Activated CD4-positive, alpha-beta T cell treated with anti-CD3 and anti-CD28 coated beads, Interleukin-2, amount 50 U/mL, for 24 hours (primary cell): Measurements from ENCODE around the gene ZSCAN20.

Source experiments
- DNase-seq, 2 donors: peaks; one replicate each; pipeline ENCODE4 v3.0.0-alpha.2; 2020; ENCODE audit warnings: low read depth in 1 of 2, low spot score in 1 of 2

Gene ZSCAN20

DNA sequence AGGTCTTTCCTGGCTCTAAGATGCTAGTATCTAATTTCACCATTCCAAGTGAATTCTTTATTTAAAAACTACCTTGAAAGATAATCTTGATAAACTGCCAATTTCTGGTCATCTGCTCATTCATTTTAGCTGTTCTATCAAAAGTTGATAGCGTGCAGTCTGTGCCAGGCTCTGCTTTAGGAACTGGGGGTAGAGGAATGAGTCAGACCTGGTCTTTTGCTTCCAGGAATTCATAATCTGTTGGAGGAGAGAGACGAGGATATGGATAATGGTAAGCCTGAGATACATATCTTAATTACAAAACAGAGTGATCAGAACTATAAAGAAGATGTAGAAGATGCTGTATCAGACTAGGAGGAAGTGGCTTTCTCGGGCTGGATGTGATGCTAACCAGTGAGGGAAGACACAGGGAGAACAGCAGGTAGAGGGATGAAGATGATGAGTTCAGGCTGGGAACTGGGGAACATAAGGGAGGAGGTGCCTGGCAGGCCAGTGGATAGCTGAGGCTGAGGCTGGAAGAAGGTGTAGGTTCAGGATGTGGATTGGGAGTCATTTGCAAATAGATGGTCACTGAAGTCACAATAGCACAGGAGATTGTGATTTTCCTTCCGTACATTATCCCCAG is 29.3 kb upstream of the ZSCAN20 start:
- no peak for DNase-seq

DNA sequence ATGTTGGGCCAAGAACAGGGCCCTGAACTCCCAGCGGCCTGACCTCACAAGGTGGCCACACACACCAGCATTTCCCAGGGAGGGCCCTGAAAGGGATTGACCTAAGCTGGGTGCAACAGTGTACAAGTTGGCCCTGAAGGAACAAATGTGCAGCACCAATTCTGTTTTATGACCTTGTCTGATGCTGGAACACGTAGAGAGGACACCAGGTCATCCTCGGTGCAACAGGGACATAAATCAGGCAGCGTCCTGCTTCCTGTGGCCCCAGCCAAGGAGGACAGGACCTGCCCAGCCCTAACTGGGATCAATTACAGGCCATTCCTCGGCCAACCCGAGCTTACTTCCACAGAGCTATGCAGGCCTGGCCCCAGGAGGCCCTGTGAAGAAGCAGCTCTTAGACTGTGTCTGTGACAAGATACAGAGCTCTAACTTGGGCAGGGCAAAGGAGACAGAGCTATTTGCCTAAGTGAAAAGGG is 28.7 kb upstream of the ZSCAN20 start:
- no peak for DNase-seq

DNA sequence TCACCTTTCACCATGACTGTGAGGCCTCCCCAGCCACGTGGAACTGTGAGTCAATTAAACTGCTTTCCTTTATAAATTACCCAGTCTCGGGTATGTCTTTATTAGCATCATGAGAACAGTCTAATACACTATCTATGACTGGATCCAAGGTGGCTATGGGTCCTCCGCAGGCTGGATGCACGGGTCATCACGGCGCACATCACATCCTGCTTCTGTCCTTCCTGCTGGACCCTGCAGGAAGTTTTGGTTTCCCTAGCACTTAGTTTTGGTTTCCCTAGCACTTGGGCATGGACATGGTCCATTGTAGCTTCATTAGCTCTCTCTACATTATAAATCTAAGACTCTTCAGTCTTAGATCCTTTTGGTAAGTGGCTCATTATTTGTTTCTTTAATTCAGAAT is 27.3 kb upstream of the ZSCAN20 start:
- DNase-seq: no peak

DNA sequence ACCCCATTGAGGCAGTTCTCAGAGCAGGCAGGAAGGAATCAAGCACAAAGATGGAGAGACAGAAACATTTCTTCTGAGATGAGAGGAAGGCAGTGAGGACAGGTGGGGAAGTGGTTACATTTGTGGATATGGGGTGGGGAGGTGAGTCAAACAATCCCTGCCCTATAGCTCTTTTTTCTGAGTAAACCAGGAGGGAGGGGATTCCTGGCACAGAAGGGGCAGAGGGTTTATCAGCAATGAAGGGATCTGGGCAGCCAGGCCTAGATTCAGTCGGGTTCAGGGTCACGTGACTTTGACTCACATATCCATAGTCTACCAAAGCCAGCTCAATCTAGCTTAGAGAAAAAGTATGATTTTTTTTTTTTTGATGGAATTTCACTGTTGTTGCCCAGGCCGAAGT is 25.9 kb upstream of the ZSCAN20 start:
- DNase-seq: no peak

DNA sequence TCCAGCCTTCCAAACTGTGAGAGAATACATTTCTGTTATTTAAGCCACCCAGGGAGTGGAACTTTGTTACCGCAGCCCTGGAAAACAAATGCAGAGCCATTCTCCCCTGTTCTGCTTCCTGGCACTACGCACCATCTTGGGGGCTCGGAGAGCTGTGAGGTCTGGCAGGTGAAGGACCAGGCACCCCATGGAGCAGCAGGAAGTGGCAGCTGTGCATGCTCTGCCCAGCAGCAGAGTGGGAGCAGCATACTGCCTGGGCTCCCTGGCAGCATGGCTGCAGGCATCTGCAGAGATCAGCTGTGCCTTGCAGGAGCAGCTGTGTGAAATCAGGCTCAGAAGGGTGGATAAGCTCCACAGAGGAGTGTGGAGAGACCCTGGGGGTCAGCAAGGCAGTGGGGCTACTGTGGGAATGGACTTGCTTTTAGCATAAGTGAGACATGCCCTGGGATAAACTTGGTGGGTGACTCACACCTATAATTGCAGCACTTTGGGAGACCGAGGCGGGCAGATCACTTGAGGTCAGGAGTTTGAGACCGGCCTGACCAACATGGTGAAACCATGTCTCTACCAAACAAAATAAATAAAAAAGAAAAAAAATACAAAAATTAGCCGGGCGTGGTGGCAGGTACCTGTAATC is 17.7 kb upstream of the ZSCAN20 start:
- DNase-seq: no peak

DNA sequence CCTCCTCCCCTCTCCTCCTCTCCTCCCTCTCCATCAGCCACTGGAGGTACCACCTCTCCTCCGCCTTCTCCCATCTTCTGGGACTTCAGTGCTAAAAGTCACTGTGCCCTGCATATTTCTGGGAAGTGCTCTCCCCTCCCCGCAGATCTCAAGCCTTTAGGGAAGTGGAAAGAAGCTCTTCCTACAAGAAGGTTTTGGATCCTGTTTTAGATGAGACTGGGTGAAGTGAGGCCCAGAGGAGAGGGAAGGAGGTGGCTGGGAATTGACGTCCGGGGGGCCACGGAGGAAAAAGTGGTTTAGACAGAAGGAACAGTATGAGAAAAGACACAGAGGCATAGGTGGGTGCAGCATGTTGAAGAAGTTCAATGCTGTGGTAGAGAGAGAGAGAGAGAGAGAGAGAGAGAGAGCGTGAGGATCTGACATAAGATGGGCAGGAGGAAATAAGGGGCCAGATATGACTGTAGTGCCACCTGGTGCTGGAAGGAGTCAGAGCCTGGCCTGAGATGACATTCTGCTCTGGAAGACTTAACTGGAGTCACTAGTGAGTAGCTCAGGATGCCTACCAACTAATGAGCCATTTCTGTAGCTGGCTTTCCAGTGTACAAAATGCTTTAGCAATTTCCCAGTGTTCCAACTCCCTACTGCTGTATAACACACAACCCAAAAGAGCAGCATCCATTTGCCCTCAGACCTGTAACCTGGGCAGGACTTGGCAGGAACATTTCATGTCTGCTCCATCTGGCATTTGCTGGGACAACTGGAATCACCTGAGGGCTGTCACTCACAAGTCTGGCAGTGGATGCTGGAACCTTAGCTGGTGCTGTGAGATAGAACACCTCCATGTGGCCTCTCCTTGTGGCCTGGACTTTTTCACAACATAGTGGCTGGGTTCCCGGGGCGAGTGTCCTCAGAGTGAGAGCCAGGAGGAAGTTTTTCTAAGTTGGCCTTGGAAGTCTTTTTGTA is 16.6 kb upstream of the ZSCAN20 start:
- DNase-seq: no peak

DNA sequence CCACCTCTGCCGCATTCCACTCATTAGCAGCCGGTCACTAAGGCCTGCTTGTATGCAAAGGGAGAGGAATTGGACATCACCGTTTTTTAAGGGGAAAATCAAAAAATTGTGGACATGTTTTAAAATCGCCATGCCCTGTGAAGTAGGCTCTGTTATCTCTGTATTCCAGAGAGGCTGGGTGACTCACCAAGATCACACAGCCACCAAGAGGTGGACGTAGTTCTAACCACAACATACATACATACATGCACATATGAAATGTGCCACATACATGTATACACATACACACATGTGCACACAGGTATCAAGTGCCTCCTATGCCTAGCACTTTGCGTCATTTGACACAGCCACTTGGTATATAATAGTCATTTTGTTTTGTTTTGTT is 16.0 kb upstream of the ZSCAN20 start:
- no peak for DNase-seq

DNA sequence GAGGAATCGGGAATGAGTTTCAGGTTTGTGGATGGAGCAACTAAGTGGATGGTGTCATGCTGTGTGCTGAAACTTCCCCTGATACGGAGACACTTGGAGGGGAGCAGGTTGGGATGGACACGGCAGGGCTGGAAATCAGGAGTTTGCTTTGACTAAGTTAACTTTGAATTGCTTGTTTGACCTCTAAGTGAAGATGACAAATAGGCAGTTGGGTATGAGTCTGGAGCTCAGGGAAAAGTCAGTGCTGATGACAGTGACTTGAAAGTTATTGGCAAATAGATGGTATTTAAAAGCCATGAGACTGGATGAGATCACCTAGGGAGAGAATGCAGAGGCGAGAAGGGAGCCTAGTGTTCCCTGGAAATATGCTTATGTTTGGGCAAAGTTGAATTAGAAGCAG is 12.8 kb upstream of the ZSCAN20 start:
- no peak for DNase-seq

DNA sequence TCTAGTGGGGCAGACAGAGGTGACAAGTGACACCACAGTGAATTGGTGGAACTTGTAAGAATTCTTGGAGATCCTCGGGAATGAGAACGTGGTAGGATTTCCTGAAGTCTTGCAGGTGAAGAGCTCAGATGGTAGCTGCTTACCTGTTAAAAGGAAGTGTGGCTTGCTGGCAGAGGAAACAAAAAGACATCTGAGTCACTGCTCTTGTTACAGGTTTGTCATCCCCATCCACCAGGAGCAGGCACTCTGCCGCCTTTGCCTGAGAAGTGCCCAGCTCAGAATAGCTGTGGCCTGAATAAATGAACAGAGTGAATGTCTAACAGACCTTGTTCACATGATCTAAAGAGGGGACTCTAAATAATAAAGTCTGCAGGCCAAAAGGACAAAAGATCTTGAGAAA is 12.3 kb upstream of the ZSCAN20 start:
- no peak for DNase-seq

DNA sequence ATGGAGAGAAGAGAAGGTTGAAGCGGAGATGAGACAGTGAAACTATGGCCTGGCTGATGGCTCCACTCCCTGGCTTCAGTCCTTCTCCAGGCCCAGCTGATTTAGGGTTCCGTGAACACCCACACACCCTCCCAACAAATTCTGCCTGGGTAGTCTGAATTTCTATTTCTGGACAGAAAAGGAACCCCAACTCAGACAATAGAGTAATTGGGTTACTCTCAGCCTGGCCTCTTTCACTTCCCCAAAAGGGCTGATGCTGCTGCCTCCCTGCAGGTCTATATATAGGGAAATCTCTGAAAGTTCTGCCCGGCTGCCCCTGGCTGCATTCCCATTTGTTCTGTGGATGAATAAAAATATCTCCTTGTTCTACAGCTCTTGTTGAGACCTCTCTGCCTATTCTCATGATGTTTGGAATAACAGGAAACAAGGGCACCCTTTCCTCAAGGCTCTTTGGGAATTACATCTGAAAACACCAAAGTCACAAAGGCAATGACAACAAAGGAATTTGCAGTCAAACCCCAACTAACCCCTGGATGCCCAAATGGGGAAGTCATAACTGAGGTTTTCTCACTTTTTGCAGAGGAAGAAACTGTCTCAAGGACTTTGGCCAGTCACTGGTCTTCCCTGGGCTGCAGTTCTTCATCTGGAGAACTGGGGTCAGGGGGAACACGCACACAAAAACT is 11.4 kb upstream of the ZSCAN20 start:
- DNase-seq: no peak

DNA sequence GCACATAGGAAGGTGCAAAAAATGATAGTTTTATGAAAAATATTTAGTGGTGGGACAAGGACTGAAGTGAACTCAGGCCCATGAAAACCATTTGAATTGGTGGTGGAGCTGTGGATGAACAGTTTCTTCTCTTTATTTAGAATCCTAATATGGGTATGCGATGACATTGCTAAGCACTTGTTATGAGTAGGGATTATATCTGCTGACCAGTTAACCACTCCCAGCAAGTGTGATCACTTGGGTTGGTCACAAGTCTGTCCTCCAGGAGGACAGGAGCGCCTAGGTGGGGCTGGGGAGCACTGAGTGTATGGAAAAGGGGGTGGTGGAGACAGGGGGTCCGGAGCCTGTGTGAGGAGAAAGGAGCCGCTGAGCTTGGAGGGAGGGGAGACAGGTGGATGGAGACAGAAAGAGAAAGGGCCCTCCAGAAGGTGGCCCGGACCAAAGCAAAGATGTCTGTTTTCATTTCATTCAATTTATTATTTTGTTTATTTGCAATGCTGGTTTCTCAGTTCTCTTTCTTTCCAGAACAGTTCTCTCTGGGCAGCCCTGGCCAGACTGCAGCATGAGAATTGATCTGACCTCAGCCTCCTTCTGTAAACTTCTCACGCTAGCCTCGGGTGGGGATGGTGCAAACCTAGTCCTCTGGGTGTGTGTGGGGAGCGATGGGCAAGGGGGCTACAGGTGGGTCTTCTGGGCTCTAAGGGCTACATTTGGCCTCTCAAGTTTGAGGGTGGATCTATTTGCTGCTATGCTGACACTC is 9.9 kb upstream of the ZSCAN20 start:
- no peak for DNase-seq

DNA sequence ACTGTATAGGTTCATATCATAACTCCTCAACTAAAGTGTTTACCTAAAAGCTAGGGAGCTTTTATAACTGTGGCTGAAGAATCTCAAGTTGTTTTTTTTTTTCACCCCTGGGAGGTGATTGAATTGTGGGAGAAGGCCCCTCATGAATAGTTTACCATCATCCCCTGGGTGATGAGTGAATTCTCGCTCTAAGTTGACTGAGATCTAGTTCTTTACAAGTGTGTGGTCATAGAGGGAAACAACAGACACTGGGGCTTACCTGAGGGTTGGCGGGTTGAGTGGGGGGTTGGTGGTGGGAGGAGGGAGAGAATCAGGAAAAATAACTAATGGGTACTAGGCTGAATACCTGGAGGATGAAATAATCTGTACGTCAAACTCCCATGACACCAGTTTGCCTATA is 7.9 kb upstream of the ZSCAN20 start:
- no peak for DNase-seq

DNA sequence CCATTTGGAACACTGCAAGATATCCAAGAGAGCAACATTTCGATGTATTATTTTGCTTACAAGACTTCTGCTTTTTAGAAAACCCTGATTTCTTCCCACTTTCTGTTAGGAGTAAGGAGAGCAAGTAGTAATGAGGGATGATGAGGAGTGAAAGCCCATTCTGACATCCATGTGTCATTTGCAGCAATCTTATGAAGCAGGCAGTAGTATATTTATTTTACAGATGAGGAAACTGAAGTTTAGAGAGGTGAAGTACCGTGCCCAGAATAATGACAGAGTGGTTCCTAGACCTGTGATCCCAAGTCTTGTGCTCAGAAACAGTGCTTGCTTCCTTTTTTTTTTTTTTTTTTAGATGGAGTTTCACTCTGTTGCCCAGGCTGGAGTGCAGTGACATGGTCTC is 7.1 kb upstream of the ZSCAN20 start:
- no peak for DNase-seq

DNA sequence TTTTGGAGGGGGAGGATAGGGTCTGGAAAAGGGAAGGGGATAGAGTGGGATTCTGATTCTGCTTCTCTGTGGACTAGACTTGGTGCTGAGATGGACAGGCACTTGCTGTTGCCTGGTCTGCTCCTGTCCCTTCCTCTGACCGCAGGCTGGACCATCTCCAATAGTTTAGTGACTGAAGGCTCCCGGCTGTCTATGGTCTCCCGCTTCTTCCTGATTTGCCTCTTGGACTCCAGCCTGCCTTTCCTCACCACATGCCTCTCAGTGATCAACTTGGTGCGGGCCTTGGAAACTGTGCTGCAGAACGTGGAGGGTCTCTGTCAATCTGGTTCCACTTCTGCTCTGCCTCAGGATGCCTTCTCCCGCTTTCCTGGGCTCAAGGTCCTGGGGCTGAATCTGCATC is 6.3 kb upstream of the ZSCAN20 start:
- no peak for DNase-seq

DNA sequence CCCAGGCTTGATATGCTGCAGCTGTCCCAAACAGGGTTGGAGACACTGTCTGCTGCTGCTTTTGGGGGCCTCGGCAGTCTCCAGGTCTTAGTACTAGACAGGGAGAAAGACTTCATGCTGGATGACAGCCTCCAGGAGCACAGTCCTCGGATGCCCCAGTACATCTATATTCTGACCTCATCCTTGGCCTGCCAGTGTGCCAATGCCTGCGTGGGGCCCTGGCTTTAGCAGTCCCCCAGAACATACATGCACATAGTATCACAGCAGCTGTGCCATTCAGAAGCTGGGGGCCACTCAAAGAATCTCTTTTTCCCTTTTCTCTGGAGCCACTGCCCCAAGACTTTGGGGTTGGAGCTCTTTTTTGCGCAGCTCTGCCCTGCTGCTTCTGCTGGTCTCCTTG is 4.4 kb upstream of the ZSCAN20 start:
- DNase-seq: no peak

DNA sequence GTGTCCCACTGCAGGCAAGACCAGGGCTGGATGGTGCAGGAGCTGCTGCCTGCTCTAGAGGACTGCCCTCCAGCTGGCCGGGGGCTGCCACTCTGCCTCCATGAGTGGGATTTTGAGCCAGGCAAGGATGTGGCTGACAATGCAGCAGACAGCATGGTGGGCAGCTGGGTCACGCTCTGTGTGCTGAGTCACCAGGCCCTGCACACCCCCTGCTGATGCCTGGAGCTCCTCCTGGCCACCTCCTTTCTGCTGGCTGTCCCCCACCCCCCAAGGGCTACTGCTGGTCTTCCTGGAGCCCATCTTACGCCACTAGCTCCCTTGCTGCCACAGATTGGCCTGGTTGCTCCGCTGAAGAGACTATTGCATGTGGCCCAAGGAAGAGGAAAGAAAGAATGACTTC is 3.9 kb upstream of the ZSCAN20 start:
- DNase-seq: no peak

DNA sequence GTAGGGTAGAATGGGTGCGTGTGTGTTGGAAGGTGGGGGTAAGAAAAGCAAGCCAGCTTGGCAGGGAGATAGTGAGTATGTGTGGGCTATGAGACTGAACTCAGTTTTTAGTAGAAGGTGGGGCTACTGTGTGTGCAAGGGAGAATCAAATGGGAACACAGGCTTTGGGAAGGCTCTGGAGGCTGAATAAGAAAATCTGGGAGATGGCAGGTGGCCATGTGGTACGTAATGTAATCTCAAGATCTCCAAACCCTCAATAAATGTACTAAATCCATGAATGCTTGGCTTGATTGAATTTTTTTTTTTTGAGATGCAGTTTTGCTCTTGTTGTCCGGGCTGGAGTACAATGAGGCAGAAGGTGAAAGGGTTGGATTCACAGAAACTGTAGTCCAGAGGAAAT is 3.5 kb upstream of the ZSCAN20 start:
- DNase-seq: no peak

DNA sequence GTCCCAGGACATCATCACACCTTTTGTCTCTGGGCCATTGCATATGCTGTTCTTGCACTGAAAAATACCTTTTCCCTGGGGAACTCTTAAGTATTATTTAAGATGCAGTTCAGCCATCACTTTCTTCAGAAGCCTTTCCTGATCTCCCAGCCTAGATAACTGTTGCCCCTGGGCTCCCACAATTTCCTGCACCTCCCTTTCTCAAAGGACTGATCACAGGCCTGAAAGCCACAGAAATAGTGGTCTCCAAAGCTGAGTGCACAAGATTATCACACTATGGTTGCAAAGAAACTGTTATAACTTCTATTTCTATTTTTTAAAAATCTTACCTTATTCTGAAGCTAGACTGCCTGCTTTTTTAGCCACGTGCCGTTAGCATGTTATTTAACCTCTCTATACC is 2.8 kb upstream of the ZSCAN20 start:
- DNase-seq: no peak

DNA sequence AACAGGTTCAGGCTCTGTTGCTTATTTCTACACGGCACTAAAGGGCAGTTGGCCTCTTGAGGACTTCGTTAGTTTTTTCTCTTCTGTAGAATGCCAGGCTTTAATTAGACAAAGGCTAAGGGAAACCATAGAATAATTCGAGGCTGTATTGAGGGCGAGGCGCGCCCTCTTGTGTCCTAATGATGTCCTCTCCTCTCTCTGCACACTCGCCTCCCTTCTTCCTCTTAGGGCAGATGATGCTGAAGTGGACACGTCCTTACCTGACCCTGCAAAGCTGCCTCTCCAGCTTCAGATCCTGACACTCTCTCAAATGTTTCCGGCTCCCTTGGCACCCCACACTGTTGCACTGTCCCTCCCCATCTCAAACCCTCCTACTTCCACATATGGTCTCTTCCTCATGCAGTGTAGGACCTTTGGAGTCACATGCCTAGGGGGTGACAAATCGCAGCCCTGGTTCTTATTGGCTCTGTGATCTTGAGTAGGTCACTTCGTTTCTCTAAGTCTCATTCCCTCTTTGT is 1.9 kb upstream of the ZSCAN20 start:
- peak; percentile 17 to 21 for DNase-seq

DNA sequence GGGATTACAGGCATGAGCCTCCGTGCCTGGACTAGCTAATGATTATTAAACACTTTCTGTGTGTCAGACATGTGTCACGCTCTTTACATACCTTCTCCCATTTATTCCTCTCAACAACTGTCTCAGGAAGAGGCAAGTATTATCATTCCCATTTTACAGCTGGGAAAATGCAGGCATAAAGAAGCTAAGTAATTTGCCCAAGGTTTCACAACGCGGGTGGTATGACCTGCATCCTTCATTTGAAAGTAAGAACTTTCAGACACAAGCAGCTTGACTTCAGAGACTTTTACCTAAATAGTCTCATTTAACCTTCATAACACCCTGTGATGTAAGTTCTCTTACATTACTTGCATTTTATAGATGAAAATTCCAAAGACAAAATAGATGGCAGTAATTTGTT is 1.0 kb upstream of the ZSCAN20 start:
- DNase-seq: no peak

DNA sequence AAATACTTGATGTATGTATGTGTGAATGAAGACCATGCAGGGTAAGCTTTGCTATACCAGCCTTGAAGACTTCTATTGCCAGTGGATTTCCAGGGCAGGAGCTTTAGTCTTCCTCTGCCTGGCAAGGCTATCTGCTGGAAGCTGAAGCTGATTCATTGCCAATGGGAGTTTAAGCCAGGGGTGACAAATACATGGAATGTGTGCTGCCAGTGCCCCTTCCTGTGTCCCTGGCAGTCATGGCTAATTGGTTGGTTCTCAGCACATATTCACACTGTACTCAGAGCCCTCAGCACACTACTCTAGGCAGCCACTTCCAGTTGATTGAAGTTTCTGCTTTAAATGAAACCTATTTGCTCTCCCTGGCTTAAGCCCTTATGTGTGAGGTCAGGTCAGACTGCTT is 1.5 kb downstream of the ZSCAN20 start:
- no peak for DNase-seq
